HFFc6 (cell line): Measurements from ENCODE around the gene MED22. TPM values are rescaled to one million over a fixed set of nuclear protein-coding genes. Genes with fewer than 3 reads are reported as not detected.

Source experiments
- DNase-seq: peaks from one replicate; pipeline ENCODE4 v3.0.0-alpha.2; 2018
- H3K27ac Mint-ChIP-seq: 2 replicates; pipeline ENCODE4 v1.8.0; 2020; ENCODE audit warnings: mild to moderate bottlenecking, mixed read lengths
- H3K27me3 Mint-ChIP-seq: 2 replicates; pipeline ENCODE4 v1.8.0; 2021; ENCODE audit warnings: mild to moderate bottlenecking, moderate library complexity, mixed read lengths; ENCODE audit not compliant: insufficient read depth
- H3K36me3 Mint-ChIP-seq: 2 replicates; pipeline ENCODE4 v1.8.0; 2021; ENCODE audit warnings: low read depth, mixed read lengths
- H3K4me1 Mint-ChIP-seq: 2 replicates; pipeline ENCODE4 v1.8.0; 2020; ENCODE audit warnings: low read depth, mixed read lengths
- H3K4me3 Mint-ChIP-seq: 2 replicates; pipeline ENCODE4 v1.8.0; 2020; ENCODE audit warnings: mild to moderate bottlenecking, moderate library complexity, mixed read lengths
- H3K9me3 Mint-ChIP-seq: 2 replicates; pipeline ENCODE4 v1.8.0; 2020; ENCODE audit warnings: mild to moderate bottlenecking, mixed read lengths
- CTCF ChIP-seq: fragments of 200-600 bp; sonication (generic); IDR thresholded peaks from 2 replicates; pipeline ENCODE4 v1.5.0; 2021; ENCODE audit warnings: antibody characterized with exemption, mild to moderate bottlenecking
- total RNA-seq, 6 experiments: library from RNA; stranded (reverse); fragmentation: NEBNext Ultra II Directional; extraction: Animal tissue kit (Norgen Biotek cat#: 25700); gene quantifications; 2 replicates in 1 of 6; 3 replicates in 5 of 6; pipeline ENCODE4 v1.2.3, GENCODE V29; 2021

Gene MED22
- total RNA-seq, 6 experiments from 2014 or later, result 17.9 to 22.3 (median 20.8) TPM

DNA sequence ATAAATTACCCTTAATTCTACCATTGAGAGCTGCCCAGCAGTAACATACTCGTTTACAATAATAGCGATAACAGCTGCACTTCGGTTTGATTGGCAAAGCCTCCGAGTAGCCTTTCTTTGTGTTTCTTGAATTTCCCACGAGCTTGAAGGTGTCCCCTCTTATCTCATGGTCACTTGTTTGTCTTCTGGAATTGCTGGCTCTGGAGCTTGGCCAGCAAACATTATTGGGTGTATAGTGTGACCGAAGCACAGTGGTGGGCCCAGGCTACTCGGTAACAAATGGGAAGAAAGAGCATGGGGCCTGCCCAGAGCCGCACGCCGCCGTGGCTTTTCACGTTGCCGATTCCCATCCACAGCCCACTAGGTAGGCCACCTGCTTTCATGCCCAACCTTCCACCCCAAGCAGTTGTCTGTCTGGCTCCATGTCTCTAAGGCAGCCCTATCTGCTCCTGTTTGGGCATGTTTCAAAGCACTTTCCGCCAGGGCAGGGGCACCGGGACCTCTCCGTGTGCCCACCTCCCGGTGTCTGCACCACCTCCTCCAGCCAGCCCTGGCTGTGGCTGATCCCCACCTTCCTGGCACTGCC lies 36.9 kb upstream of the MED22 start:
- Mint-ChIP-seq H3K9me3 (no peaks in the 10 kb centered on the region), H3K4me1 (0 out of 2 replicates have a peak, but pooled peaks cover 7% of the 10 kb centered on the region), H3K27ac (no peak overlapping the region)

DNA sequence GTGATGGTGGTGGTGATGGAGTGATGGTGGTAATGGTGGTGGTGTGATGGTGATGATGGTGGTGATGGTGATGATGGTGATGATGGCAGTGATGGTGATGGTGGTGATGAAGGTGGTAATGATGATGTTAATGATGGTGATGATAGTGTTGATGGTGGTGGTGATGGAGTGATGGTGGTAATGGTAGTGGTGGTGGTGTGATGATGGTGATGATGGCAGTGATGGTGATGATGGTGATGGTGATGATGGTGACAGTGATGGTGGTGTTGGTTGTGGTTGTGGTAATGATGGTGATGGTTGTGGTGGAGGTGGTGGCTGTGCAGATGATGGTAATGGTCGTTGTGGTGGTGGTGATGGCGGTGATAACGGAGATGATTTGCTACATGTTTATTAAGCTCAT lies 35.5 kb upstream of the MED22 start:
- H3K4me3 Mint-ChIP-seq, result no peak overlapping the region
- H3K36me3 Mint-ChIP-seq, result no peaks in the 10 kb centered on the region
- no peak for TF ChIP-seq CTCF
- peaks cover 9% of the 10 kb centered on the region for H3K4me1 Mint-ChIP-seq
- H3K9me3 Mint-ChIP-seq, result no peaks in the 10 kb centered on the region
- H3K27me3 Mint-ChIP-seq, result peaks cover under 1% of the 10 kb centered on the region; the same call in 1 of the 2 replicates
- no peak for DNase-seq
- no peak overlapping the region for H3K27ac Mint-ChIP-seq

More for the DNA sequence above, 36.9 kb upstream of the MED22 start:
- H3K27me3 Mint-ChIP-seq, result peaks cover 10% of the 10 kb centered on the region
- TF ChIP-seq CTCF, result no peak
- no peaks in the 10 kb centered on the region for H3K36me3 Mint-ChIP-seq
- no peak for DNase-seq
- no peak overlapping the region for H3K4me3 Mint-ChIP-seq

DNA sequence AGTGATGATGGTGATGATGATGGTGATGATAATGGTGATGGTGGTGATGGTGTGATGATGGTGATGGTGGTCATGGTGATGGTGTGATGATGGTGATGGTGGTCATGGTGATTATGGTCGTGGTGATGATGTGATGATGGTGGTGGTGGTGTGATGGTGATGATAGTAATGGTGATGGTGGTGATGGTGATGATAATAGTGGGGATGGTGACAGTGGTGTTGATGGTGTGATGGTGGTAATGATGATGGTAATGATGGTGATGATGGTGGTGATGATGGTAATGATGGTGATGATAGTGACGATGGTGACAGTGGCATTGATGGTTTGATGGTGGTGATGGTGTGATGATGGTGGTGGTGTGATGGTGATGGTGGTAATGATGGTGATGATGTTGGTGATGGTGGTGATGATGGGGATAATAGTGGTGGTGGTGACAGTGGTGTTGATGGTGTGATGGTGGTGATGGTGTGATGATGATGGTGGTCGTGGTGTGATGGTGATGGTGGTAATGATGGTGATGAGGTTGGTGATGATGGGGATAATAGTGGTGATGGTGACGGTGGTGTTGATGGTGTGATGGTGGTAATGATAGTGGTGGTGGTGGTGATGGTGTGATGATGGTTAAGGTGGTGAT lies 34.7 kb upstream of the MED22 start:
- Mint-ChIP-seq H3K9me3 (no peaks in the 10 kb centered on the region), H3K27ac (no peak overlapping the region), H3K4me3 (no peak overlapping the region), H3K36me3 (no peaks in the 10 kb centered on the region), H3K4me1 (peaks cover 12% of the 10 kb centered on the region), H3K27me3 (no peaks in the 10 kb centered on the region)
- DNase-seq, result no peak
- no peak for TF ChIP-seq CTCF

DNA sequence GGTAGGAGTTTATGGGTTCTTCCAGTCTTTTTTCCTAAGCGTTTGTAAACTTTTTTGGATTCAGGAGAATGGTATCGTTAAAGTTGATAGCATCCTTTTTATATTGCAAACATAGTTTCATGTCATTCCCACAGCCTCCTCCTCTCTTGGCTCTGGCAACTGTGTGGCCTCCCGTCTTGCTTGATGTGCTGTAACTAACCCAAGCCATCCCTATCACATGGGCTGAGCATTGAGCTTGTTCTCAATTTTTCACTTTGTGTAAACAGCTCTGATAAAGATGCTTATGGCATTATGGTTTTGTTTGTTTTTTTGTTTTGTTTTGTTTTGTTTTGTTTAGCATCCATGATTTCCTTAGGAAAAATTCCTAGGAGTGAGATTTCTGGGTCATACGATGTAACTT lies 32.8 kb upstream of the MED22 start:
- no peaks in the 10 kb centered on the region for H3K27me3 Mint-ChIP-seq
- H3K4me3 Mint-ChIP-seq, result no peak overlapping the region
- no peak for TF ChIP-seq CTCF
- H3K9me3 Mint-ChIP-seq, result no peaks in the 10 kb centered on the region
- no peak overlapping the region for H3K27ac Mint-ChIP-seq
- H3K4me1 Mint-ChIP-seq, result peaks cover 20% of the 10 kb centered on the region
- H3K36me3 Mint-ChIP-seq, result no peaks in the 10 kb centered on the region
- DNase-seq, result no peak

GRCh38 chr9:133379153-133380086 lies 31.5 kb upstream of the MED22 start:
- no peak for DNase-seq
- peaks cover 8% of the 10 kb centered on the region for H3K36me3 Mint-ChIP-seq
- H3K4me3 Mint-ChIP-seq, result no peak overlapping the region
- H3K4me1 Mint-ChIP-seq, result peaks cover 25% of the 10 kb centered on the region
- no peak for TF ChIP-seq CTCF
- H3K27me3 Mint-ChIP-seq, result peaks cover 6% of the 10 kb centered on the region
- no peaks in the 10 kb centered on the region for H3K9me3 Mint-ChIP-seq
- no peak overlapping the region for H3K27ac Mint-ChIP-seq
